GM13977 (cell line): ENCODE data around the gene TMCO4.
A peak's percentile ranks its signal among the peaks of the same experiment; 100 is the strongest.

ENCODE experiments used
- DNase-seq: peaks from one replicate; pipeline ENCODE4 v3.0.0; 2012; ENCODE audit warnings: low spot score
- CTCF ChIP-seq: IDR thresholded peaks from 2 replicates; pipeline ENCODE4 v1.5.1; 2012; ENCODE audit warnings: mild to moderate bottlenecking, control low read depth; ENCODE audit not compliant: insufficient read depth; ENCODE audit errors: extremely low read depth, missing control alignments
- in situ Hi-C: fragments of 300-500 bp; cut with MboI; formaldehyde crosslinking; loops from one replicate; pipeline ENCODE4 v1.12.0; 2022; ENCODE audit warnings: low sequenced_read_pairs, low pct_unique_long_range_greater_than_20kb, mixed read lengths, inconsistent platforms; ENCODE audit not compliant: unreplicated experiment

Gene TMCO4

GRCh38 chr1:19813643-19813960 lies 13.9 kb upstream of the TMCO4 start:
- in situ Hi-C loops, result no loop called here
- no peak for DNase-seq
- TF ChIP-seq CTCF, result no peak

DNA sequence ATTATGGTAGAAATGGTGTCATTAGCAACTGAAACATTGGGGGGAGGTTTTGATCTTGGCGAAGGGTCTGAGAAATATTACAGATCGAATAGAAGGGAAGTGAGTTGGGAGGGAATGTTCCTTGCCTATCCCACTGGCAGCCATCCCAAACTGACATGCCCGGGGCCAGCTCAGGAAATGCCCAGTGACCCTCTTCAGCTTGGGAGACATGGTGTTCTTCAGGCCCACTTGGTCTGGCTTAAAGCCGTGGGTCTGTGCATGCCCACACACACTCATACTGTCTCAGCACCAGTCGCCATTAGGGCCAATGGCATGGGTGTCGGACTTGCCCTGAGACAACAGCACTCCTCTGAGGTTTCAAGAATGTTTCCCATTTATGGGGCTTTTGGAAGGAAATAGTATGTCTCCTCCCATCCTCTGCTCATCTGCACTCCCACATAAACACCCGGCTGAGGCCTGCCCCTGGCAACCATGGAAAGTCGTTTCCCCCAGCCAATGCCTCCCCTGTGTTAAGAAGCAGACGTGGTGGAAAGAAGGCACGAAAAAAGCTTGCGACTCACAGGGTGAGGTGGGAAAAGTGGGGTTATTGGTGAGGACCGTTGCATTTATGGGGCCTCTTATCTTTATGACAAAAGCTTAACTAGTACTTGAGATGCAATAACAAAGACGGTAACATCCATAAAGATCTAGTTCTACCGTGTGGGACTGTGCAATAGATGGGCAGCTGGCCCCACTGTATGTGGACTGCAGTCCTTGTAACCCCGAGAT lies 13.3 kb upstream of the TMCO4 start:
- DNase-seq, result no peak
- no peak for TF ChIP-seq CTCF
- in situ Hi-C loops, result no loop called here

DNA sequence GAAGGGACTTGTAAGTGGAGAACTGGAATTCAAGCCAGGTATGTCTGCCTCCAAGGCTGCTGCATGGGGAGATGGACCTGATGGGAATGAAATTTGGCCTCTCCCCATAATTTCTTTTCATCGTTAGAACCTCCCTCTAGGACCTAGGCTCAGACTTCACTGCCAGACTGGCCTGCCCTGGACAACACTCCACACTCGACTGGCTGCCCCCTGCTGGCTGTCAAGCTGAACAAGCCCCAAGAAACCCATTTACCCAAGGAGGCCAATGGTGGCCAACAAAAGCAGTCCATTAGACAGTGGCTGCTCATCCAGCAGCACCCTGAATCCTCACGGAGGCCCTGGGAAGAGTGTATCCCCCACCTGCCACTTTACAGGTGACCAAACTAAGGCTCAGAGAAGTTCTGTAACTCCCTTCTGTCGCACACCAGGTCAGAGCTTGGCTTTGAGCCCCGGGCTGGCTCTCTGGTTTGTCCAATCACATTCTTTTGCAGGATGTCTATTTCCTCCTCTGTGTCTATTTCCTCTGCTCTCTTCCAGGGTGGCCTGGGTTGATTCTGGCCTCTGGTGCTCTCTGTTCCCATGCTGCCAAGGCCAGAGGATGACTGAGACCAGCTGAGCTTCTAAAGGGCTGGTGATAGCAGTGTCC lies 11.6 kb upstream of the TMCO4 start:
- in situ Hi-C loops, result no loop called here
- TF ChIP-seq CTCF, result peak; percentile 77
- DNase-seq, result peak; percentile 84

DNA sequence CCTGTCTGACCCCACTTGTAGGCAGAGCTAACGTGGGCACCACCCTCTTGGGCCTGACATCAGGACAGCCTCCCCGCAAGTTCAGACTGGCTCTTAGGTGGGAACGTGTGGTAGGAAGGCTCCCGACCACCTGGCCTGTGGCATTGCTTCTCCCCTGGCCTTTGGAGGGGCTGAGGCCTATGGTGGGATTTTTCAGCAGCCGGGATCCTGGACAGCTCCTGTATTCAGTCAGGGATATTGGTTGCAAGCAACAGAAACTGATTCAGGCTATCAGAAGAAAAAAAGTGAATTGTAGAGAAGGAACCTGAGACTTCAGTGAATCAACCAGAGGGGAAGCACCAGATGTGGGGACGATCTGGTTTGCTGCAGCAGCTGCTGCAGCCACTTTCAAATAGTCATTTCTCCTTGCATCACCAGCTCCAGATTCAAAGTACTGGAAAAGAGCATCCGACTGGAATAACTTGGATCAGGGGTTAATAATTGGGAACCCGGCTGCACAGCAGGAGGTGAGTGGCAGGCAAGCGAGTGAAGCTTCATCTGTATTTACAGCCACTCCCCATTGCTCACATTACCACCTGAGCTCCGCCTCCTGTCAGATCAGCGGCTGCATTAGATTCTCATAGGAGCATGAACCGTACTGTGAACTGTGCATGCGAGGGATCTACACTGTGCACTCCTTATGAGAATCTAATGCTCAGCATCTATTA lies 9.5 kb upstream of the TMCO4 start:
- TF ChIP-seq CTCF, result no peak
- no peak for DNase-seq
- in situ Hi-C loops, result no loop called here

DNA sequence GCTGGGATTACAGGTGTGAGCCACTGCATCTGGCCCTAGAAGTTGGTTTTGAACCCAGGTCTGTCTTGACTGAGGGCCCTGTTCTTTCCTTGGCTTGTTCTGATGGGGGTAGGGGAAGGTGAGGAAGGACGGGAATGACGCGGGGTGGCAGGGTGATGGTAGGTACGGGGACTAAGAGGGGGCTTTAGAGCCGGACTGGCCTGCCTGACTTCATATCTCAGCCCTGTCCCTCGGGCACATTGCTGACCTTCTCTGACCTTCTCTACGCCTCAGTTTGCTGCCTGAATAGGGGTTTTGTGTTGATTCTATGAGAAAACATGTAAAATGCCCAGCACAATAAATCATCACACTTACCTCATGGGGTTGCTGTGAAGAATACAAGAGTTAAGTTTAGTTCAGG lies 8.6 kb upstream of the TMCO4 start:
- TF ChIP-seq CTCF, result no peak
- no peak for DNase-seq
- in situ Hi-C loops, result no loop called here

DNA sequence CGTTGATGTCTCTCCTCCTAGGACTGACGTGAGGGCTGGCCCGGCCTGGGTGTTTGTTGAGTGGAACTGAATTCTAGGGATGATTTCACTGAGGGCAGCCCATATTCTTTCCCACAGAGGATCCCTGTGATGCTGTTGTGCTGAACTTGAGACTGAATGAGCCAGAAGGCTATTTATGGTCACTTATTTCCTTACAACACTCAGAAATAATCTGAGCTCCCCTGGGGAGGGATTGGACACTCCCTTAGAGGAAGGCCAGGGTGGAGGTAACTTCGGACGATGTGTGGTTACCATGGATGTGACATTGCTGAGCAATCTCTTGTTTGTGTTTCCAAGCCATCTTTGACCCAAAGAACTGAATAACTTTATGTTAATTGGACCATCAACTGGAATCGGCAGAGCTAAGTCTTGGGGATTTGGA lies 5.1 kb upstream of the TMCO4 start:
- DNase-seq, result no peak
- in situ Hi-C loops, result no loop called here
- TF ChIP-seq CTCF, result no peak
